Stimulated activated CD4-positive, alpha-beta T cell treated with anti-CD3 and anti-CD28 coated beads, Interleukin-4, amount 100 ng/mL, for 48 hours (primary cell): ENCODE results near the gene GGCX.

Experiments used
- DNase-seq, 2 donors: peaks; one replicate each; pipeline ENCODE4 v3.0.0-alpha.2; 2020; ENCODE audit warnings: low read depth in 2 of 2

GGCX gene

GRCh38 chr2:85516653-85517389 lies 44.5 kb downstream of the GGCX start:
- no peak for DNase-seq

- no peak for DNase-seq
Measured at GRCh38 chr2:85514323-85514722, 47.0 kb downstream of the GGCX start.

GRCh38 chr2:85511008-85511811 lies 50.1 kb downstream of the GGCX start:
- DNase-seq, result no peak

GRCh38 chr2:85506768-85507181 lies 54.5 kb downstream of the GGCX start:
- no peak for DNase-seq

DNA sequence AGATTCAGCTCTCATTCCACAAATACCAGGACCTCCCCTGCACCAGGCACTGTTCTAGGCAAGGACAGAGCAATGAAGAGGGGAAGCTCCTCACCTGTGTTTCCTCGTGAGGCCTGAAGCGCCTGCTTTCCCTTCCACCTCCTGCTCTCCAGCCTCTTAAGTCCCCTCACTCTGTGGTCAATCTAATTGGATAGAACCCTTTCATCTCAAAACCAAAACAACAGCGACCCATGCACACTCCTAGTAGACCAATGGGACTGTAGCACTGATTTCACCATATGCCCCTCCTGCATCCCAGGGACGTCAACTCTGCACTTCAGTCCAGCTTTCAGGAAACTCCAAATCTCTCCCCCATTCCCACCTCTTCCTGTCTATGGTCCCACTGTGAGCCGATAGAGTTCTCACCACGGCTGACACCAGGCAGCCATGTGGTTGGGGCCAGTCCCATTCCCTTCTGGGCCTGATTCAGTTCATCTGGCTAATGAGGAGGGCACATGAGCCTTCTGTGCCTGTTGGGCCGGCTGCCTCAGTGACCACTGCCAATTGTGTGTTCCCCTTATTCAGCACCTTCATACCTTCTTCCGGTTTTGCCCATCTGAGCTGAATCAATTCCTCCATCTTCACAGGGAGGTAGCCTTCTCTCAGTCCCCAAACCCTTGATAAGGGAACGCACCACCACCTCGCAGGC lies 55.6 kb downstream of the GGCX start:
- DNase-seq, result no peak

DNA sequence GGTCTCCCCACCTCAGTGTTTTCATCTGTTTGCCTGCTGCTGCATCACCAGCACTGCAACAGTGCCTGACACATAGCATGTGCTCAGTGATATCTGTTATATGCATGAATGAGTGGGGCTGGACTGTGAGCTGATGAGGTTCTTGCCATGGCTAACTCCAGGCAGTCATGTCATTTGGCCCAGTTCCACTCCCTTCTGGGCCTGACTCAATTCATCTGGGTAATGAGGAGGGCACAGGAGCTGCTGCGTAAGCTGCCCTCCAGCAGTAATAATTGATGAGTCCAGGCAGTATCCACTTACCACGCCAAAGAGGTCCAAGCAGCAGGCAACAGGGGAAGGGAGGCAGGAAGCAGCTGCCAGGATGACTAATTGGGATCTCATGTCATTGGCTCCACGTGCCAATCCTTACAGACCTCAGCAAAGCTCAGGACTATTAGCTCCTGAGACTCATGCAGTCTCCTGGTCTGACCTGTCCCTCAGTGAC lies 56.5 kb downstream of the GGCX start:
- DNase-seq, result no peak

- DNase-seq, result no peak
Measured at GRCh38 chr2:85503851-85504777, 57.2 kb downstream of the GGCX start.

DNA sequence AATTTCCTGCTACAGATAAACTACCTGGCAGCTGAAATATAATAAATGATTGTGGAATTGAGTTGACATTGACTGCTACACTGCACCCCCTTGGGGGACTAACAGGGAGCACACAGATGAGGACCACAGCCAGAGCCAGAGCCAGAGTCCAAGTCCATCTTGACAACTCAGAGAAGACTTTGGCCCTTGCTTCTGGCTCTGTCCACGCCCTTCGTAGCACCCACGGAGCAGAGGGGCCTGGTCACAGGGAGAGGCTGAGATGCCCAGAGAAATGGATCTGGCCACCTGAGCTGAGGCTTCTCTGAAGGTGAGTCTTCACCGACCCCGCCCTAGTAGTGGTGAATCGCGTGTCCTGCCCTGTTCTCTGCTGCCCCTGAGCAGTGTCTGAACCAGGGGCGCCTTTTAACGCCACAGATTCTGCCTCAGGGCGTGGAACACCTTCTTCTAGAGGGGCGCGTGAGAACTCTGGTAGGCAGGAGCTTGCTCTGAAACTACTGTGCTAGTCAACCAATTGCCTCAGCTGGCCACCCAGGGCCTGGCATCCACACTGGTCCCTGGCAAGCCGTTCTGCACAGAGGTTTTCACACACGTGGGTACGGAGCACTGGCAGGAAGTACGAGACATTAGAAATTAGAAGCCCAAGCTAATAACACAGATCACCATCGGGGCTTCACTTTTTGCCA lies 58.0 kb downstream of the GGCX start:
- DNase-seq, result no peak

GRCh38 chr2:85502720-85503119 lies 58.6 kb downstream of the GGCX start:
- DNase-seq, result no peak

GRCh38 chr2:85501248-85501647 lies 60.0 kb downstream of the GGCX start:
- no peak for DNase-seq

GRCh38 chr2:85497944-85498630 lies 63.2 kb downstream of the GGCX start:
- DNase-seq, result no peak

- no peak for DNase-seq
Measured at GRCh38 chr2:85496436-85496835, 64.9 kb downstream of the GGCX start.
